ENCODE measurements around the gene MN1. TPM values are rescaled to one million over a fixed set of nuclear protein-coding genes. Genes with fewer than 3 reads are reported as not detected.

The MN1 gene
- total and polyA plus RNA-seq, 2 of the 8 experiments (the other 6 are each of a cell fraction or from before 2014, with no cell fraction given), result 3.1 to 4.9 TPM

GRCh38 chr22:27713461-27713860 is 88.1 kb downstream of the MN1 start:
- no peak for FAIRE-seq
- WGBS, 2 experiments (ENCODE audit: extremely low coverage in 1 of 2, insufficient coverage in 1 of 2, insufficient read length in 1 of 2, insufficient replicate concordance in 2 of 2, low coverage in 1 of 2, low lambda C conversion rate in 2 of 2, missing lambda C conversion rate in 1 of 2), result 89% methylated on average over 4 of the region's 4 CpGs; no CpG with 5 or more reads in 1 of the 2 experiments

More at GRCh38 chr22:27713461-27713860, 88.1 kb downstream of the MN1 start:
- Histone ChIP-seq H3K27me3 (replicated peaks in 1 of 4; ENCODE audit: control insufficient read depth in 3 of 4, extremely low read depth in 1 of 4, insufficient read depth in 3 of 4, low read length in 3 of 4) (no peaks in the 10 kb centered on the region), H2AFZ (ENCODE audit: low read length) (no peak overlapping the region), H2AK5ac (ENCODE audit: low read depth, low read length) (no peak overlapping the region), H2BK5ac (ENCODE audit: low read depth, low read length) (no peak overlapping the region), H3K79me2 (ENCODE audit: control insufficient read depth in 1 of 2, insufficient read depth in 2 of 2, low read length in 2 of 2) (peaks cover 3 to 37% of the 10 kb centered on the region in 2 experiments; a peak in 3 of 4 replicates), H3K27ac (ENCODE audit: low read depth, low read length) (no peak overlapping the region), H4K91ac (replicated peaks; ENCODE audit: insufficient read length, low read length) (no peak overlapping the region), H3K9ac (replicated peaks in 1 of 4; ENCODE audit: extremely low read depth in 1 of 4, low read depth in 3 of 4, low read length in 3 of 4) (no peak overlapping the region), H4K8ac (ENCODE audit: extremely low read depth, insufficient read depth, low read length) (no peak overlapping the region), H3K36me3 (ENCODE audit: control insufficient read depth in 2 of 4, insufficient read depth in 4 of 4, low read length in 3 of 4) (peaks cover 0 to 9% (median 3%) of the 10 kb centered on the region in 4 experiments; a peak in 1 of 8 replicates), H2BK120ac (replicated peaks; ENCODE audit: low read depth, low read length) (no peak overlapping the region), H3K4me2 (ENCODE audit: insufficient read depth in 1 of 2, low read depth in 2 of 2, low read length in 2 of 2) (no peak overlapping the region), H2BK20ac (ENCODE audit: low read length) (no peak overlapping the region), H3K56ac (replicated peaks; ENCODE audit: insufficient read length, low read depth, low read length) (no peak overlapping the region), H3K14ac (ENCODE audit: insufficient read length) (no peak overlapping the region), H4K5ac (ENCODE audit: insufficient read length, low read depth, low read length) (no peak overlapping the region), H2BK12ac (ENCODE audit: low read depth, low read length) (no peak overlapping the region), H3K9me3 (ENCODE audit: insufficient read depth in 2 of 2, low read depth in 1 of 2, low read length in 1 of 2) (no peaks in the 10 kb centered on the region), H3K23ac (ENCODE audit: insufficient read length) (no peak overlapping the region), H3K4ac (replicated peaks; ENCODE audit: insufficient read length, low read depth, low read length) (no peak overlapping the region), H4K20me1 (replicated peaks in 1 of 2; ENCODE audit: control insufficient read depth in 1 of 2, insufficient read depth in 2 of 2, low read length in 2 of 2) (peaks cover 0 to 7% of the 10 kb centered on the region in 2 experiments), H2BK15ac (ENCODE audit: low read length) (0 out of 2 replicates have a peak overlapping the region, but pooled peaks have one; percentile 1), H3K18ac (ENCODE audit: extremely low read depth, low read length) (no peak overlapping the region), H3K23me2 (ENCODE audit: low read depth, low read length) (no peaks in the 10 kb centered on the region), H3K4me1 (replicated peaks in 1 of 4; ENCODE audit: control insufficient read depth in 3 of 4, insufficient read depth in 4 of 4, low read length in 3 of 4) (peaks cover 0 to 6% (median 4%) of the 10 kb centered on the region in 4 experiments; a peak in 5 of 7 replicates), H3K79me1 (ENCODE audit: low read depth, low read length) (peaks cover 8% of the 10 kb centered on the region; the same call in 1 of the 2 replicates), H3K4me3 (ENCODE audit: extremely low read depth in 1 of 4, insufficient read depth in 2 of 4, low read depth in 3 of 4, low read length in 4 of 4) (no peak overlapping the region)
- CTCF ChIA-PET (ENCODE audit: partially characterized antibody), result interaction anchor here (0.8 to 2.0 kb wide), 5 partner anchors 8 to 308 kb away, joined by 3 to 7 read pairs (median 5); no protein-coding TSS in a partner anchor
- DNase-seq (ENCODE audit: low read depth in 1 of 2, low spot score in 2 of 2), result no peak
- POLR2A ChIA-PET (ENCODE audit: partially characterized antibody), result interaction anchor here (1.0 to 3.3 kb wide), 4 partner anchors 8 to 21 kb away, joined by 3 to 7 read pairs (median 4); no protein-coding TSS in a partner anchor
- TF ChIP-seq USF2 (IDR thresholded peaks at IDR 0.05; ENCODE audit: low read length) (no peak), FOSL1 (IDR thresholded peaks at IDR 0.05; ENCODE audit: insufficient read depth, low read depth, low read length) (no peak), TEAD4 (IDR thresholded peaks at IDR 0.05; ENCODE audit: low read depth, low read length) (no peak), E2F6 (IDR thresholded peaks at IDR 0.05) (no peak), RNF2 (IDR thresholded peaks at IDR 0.05; ENCODE audit: borderline replicate concordance, low read depth, low read length, missing control alignments, poor library complexity, severe bottlenecking) (no peak), ASH2L (IDR thresholded peaks at IDR 0.05; ENCODE audit: low read length) (no peak), POLR2AphosphoS5 (IDR thresholded peaks at IDR 0.05; ENCODE audit: low read depth, low read length) (no peak), CHD1 (IDR thresholded peaks at IDR 0.05; ENCODE audit: low read depth, low read length) (no peak), TAF7 (optimal IDR thresholded peaks at IDR 0.05; ENCODE audit: borderline replicate concordance, low read depth, low read length) (no peak), KDM4A (IDR thresholded peaks at IDR 0.05; ENCODE audit: low read depth, low read length, severe bottlenecking) (no peak), SAP30 (IDR thresholded peaks at IDR 0.05; ENCODE audit: insufficient read depth, insufficient replicate concordance, low read length) (no peak)
